ENCODE measurements around the gene KRTAP5-4.
A peak's percentile ranks its signal among the peaks of the same experiment; 100 is the strongest.
"Not testable (repeated sequence)": the region's sequence is repeated elsewhere in the genome, so short reads cannot be mapped to it uniquely, and the experiment has no call there.

Gene KRTAP5-4

GRCh38 chr11:1639102-1639620, 17.2 kb upstream of the KRTAP5-4 start:
- no peak for DNase-seq

- no peak for DNase-seq
These were observed 16.4 kb upstream of the KRTAP5-4 start for GRCh38 chr11:1638344-1638743.

DNA sequence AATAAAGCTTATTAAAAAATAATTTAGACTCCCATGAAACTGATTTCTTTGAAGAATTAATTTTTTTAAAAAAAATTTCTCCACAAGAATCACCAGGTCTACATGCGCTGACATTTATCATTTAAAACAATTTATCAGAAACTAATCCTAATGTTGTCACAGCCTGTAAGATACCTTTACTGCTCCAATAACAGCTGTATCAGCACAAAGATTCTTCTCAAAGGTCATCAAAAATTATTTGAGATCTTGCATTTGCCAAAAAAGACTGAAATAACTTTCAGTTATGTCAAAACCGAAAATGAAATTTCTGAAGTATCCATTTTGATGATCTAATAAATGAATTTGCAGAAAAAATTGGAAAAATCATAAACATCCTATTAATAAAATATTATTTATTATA, 15.7 kb upstream of the KRTAP5-4 start:
- DNase-seq, result no peak

- DNase-seq, result no peak
These were observed 14.5 kb upstream of the KRTAP5-4 start for GRCh38 chr11:1636291-1636950.

GRCh38 chr11:1633864-1634263, 11.9 kb upstream of the KRTAP5-4 start:
- no peak for DNase-seq

GRCh38 chr11:1632053-1632714, 10.2 kb upstream of the KRTAP5-4 start:
- DNase-seq, result no peak

DNA sequence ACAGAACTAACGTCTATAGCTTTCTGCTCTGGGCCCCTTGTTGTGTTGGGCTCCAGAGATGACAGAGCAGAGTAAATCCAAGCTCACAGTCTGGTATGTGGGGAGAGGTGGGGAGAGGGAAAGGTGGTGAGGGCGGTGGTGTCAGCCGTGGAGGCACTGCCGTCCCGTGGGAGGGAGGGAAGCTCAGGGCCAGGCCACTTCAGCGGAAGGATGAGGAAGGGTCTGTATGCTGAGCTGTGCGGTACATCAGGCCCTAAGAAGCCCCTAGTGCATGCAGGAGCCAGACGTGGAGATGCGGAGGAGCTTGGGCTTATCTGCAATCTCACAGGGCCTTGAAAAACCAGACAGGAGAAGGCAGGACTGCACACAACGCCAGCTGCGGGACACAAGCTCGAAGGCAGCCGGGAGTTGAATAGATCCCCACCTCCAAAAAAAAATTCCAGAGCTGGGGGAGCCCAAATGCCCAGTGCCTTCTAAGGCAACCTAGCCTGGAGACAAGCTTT, 9.2 kb upstream of the KRTAP5-4 start:
- no peak for DNase-seq

GRCh38 chr11:1630271-1630670, 8.3 kb upstream of the KRTAP5-4 start:
- no peak for DNase-seq

- no peak for DNase-seq
These were observed 7.6 kb upstream of the KRTAP5-4 start, which contains the start of gene KRTAP5-5 for GRCh38 chr11:1629326-1630185. Gene KRTAP5-5, plus strand, starts transcription at chr11:1629775. Its CDS starts 66 bp downstream, at chr11:1629841.

- DNase-seq, result peak in 39 of 51 donors; percentile 3 to 75 (median 40)
These were observed 6.8 kb upstream of the KRTAP5-4 start for GRCh38 chr11:1628506-1629325.

- DNase-seq, result no peak
These were observed 3.6 kb upstream of the KRTAP5-4 start for GRCh38 chr11:1625541-1625940.

DNA sequence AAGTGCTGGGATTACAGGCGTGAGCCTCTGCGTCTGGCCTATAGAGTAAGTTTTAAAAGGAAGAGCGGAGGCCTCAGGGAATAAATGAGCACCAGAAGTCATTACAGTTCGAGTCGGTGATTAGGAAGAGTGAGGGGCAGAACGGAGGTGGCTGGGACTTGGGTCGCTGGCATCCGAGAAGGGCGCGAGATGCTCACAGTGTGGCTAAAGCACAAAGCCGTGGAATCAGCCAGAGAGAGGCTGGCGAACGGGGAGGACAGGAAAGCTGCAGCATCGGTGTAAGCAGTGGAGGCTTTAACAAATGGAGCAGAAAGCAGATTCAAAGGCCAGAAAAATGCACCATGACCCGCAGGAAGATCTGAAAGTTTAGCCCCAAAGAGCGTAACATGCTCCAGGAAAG, 2.7 kb upstream of the KRTAP5-4 start:
- no peak for DNase-seq

DNA sequence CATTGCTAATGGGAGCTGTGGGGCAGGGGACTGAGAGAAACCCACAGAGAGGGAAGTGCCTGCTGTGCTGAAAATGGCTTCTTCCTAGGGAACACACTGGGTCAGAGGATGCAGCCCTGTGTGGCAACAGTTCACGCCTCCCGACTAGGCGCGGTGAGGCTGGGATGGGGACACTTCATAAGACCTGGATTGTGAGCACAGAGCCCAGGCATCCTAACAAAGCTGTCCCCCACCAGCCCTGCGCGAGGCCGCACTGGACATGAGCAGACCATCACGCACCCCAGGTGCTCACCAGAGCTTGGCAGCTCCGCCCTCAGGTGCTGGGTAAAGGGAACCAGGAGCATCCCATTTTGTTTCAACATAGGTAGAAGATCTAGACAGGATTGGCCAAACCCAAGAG, 1.8 kb upstream of the KRTAP5-4 start:
- DNase-seq, result no peak

DNA sequence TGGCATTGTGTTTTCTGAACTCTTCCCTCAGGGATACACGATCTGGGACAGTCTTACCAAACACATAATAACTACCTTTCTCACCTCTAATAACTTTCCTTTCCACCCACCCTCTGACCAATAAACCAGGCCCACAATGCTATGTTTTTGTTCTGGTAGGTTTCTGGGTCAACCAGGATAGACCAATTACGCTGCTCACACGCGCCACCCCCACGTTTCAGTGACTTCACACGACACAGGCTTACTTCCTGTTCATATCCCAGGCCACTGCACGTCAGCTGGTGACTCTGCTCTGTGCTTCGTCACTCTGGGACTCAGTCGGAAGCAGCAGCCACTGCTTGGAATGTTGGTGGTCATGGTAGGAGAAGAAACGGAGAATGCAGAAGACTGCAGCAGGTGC, 2.5 kb downstream of the KRTAP5-4 start:
- no peak for DNase-seq

- DNase-seq, result no peak
These were observed 3.7 kb downstream of the KRTAP5-4 start for GRCh38 chr11:1618231-1618630.

DNA sequence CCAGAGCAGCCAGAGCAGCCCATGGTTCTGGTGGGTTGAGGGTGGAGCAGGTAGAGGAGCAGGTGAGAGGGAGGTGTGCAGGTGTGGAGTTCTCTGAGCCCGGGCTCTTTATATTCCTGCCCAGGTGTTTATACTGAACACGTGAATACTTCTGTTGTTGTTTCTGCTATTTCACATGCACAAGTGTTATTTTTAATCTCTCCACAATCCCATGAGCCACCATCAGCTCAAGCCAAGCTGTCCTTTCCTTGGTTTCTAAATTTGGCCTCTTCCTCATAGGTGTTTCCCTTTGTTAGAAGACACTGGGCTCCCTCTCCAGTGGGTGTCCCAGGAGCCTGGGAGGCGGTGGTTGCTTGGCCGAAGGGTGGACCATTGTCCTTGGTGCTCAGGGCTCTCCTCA, 13.6 kb downstream of the KRTAP5-4 start, which contains the start of gene KRTAP5-3:
TSS of gene KRTAP5-3 (minus strand) at position 101 of the 400 bp plus-strand sequence. CDS start at position 23, 78 bp downstream.
- no peak for DNase-seq

GRCh38 chr11:1607901-1608300, 14.0 kb downstream of the KRTAP5-4 start:
- DNase-seq, result not testable (repeated sequence)

DNA sequence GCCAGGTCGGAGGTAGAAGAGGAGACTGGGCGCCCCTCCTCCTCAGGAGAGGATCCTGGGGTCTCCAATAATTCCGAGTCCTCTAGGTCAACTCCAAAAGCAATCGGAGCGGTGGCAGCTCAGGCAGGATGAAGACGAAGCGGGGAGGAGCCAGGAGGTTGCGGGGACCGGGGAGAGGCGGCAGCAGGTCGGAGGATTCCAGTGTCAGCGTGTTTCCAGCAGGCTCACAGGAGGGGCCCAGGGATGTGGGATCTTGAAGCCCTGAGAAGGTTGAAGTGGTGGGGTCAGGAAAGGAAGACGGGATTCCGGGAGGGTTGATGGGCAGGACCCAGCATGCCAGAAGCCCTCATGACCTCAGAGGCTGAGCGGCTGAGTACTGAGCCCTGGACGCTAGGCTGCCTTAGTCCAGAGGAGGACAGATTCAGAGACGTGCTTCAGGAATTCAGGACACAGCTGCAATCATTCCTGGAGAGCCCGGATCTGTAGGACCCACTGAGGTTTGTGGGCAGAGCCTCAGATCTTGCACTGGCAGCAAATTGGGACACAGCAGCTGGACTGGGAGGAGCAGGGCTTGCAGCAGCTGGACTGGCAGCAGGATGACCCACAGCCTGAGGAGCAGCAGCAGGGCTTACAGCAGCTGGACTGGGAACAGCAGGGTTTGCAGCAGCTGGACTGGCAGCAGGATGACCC, 14.6 kb downstream of the KRTAP5-4 start:
- DNase-seq, result not testable (repeated sequence)

GRCh38 chr11:1605923-1606322, 16.0 kb downstream of the KRTAP5-4 start:
- DNase-seq, result not testable (repeated sequence)

GRCh38 chr11:1604711-1605110, 17.2 kb downstream of the KRTAP5-4 start:
- no peak for DNase-seq

Measured in hypothalamus (tissue), 51 donors.